ENCODE measurements around the gene RFX1. TPM values are rescaled to one million over a fixed set of nuclear protein-coding genes. Genes with fewer than 3 reads are reported as not detected.
"Not testable (repeated sequence)": the region's sequence is repeated elsewhere in the genome, so short reads cannot be mapped to it uniquely, and the experiment has no call there.

The RFX1 gene
- total RNA-seq, 2 donors from 2014 or later, result 9.2 to 12.7 TPM

GRCh38 chr19:14053032-14053431, 46.9 kb upstream of the RFX1 start:
- Histone ChIP-seq H3K27ac (no peak overlapping the region), H3K4me3 (no peak overlapping the region), H3K27me3 (replicated peaks; ENCODE audit: insufficient read depth) (no peaks in the 10 kb centered on the region), H3K4me1 (replicated peaks) (no peaks in the 10 kb centered on the region), H3K36me3 (no peaks in the 10 kb centered on the region), H3K9me3 (no peaks in the 10 kb centered on the region)
- no peak for DNase-seq (ENCODE audit: low spot score)
- TF ChIP-seq POLR2AphosphoS5 (IDR thresholded peaks at IDR 0.05) (no peak), CTCF (IDR thresholded peaks at IDR 0.05) (no peak), POLR2A (IDR thresholded peaks at IDR 0.05) (no peak)
- 91% methylated on average over 3 of the region's 3 CpGs for WGBS
- intact Hi-C loops (cut with DNase I), result no loop called here

- Histone ChIP-seq H3K4me3 (no peak overlapping the region), H3K4me1 (replicated peaks) (no peaks in the 10 kb centered on the region), H3K27ac (no peak overlapping the region), H3K9me3 (no peaks in the 10 kb centered on the region), H3K36me3 (no peaks in the 10 kb centered on the region), H3K27me3 (replicated peaks; ENCODE audit: insufficient read depth) (no peaks in the 10 kb centered on the region)
- no peak for DNase-seq (ENCODE audit: low spot score)
- no peak for TF ChIP-seq CTCF (IDR thresholded peaks at IDR 0.05)
- TF ChIP-seq POLR2A (IDR thresholded peaks at IDR 0.05), result no peak
- TF ChIP-seq POLR2AphosphoS5 (IDR thresholded peaks at IDR 0.05), result no peak
- intact Hi-C loops (cut with DNase I), result no loop called here
- WGBS, result 83% methylated on average over 6 of the region's 6 CpGs
Observed at GRCh38 chr19:14052470-14052869, 46.4 kb upstream of the RFX1 start.

GRCh38 chr19:14051980-14052379, 45.9 kb upstream of the RFX1 start:
- intact Hi-C loops (cut with DNase I), result no loop called here
- no peak overlapping the region for H3K4me3 ChIP-seq
- H3K9me3 ChIP-seq, result no peaks in the 10 kb centered on the region
- no peaks in the 10 kb centered on the region for H3K4me1 ChIP-seq (replicated peaks)
- no peak for DNase-seq (ENCODE audit: low spot score)
- no peak overlapping the region for H3K27ac ChIP-seq
- H3K36me3 ChIP-seq, result no peaks in the 10 kb centered on the region
- whole genome bisulfite sequencing, result 77% methylated on average over 9 of the region's 9 CpGs
- H3K27me3 ChIP-seq (replicated peaks; ENCODE audit: insufficient read depth), result no peaks in the 10 kb centered on the region
- TF ChIP-seq POLR2AphosphoS5 (IDR thresholded peaks at IDR 0.05) (no peak), POLR2A (IDR thresholded peaks at IDR 0.05) (no peak), CTCF (IDR thresholded peaks at IDR 0.05) (no peak)

GRCh38 chr19:14050961-14051360, 44.8 kb upstream of the RFX1 start:
- DNase-seq (ENCODE audit: low spot score); H3K4me3 ChIP-seq; H3K4me1 ChIP-seq (replicated peaks); H3K36me3 ChIP-seq; H3K9me3 ChIP-seq; H3K27ac ChIP-seq; intact Hi-C loops (cut with DNase I); H3K27me3 ChIP-seq (replicated peaks; ENCODE audit: insufficient read depth): not testable (repeated sequence)
- 94% methylated on average over 11 of the region's 11 CpGs for WGBS

GRCh38 chr19:14050512-14050911, 44.4 kb upstream of the RFX1 start:
- H3K27ac ChIP-seq, result no peak overlapping the region
- intact Hi-C loops (cut with DNase I), result no loop called here
- H3K36me3 ChIP-seq, result no peaks in the 10 kb centered on the region
- H3K9me3 ChIP-seq, result no peaks in the 10 kb centered on the region
- no peak overlapping the region for H3K4me3 ChIP-seq
- H3K4me1 ChIP-seq (replicated peaks), result no peaks in the 10 kb centered on the region
- TF ChIP-seq POLR2A (IDR thresholded peaks at IDR 0.05) (no peak), POLR2AphosphoS5 (IDR thresholded peaks at IDR 0.05) (no peak), CTCF (IDR thresholded peaks at IDR 0.05) (no peak)
- no peaks in the 10 kb centered on the region for H3K27me3 ChIP-seq (replicated peaks; ENCODE audit: insufficient read depth)
- DNase-seq (ENCODE audit: low spot score), result no peak
- WGBS, result 96% methylated on average over 4 of the region's 4 CpGs
